NCI-H226 (cell line): ENCODE data around the gene MTHFD1L.

Source experiments
- DNase-seq: peaks from one replicate; pipeline ENCODE4 v3.0.0-alpha.2; 2015

The MTHFD1L gene

GRCh38 chr6:151128763-151129370 is 263.4 kb downstream of the MTHFD1L start:
- no peak for DNase-seq

- DNase-seq, result no peak
These were observed 264.8 kb downstream of the MTHFD1L start for GRCh38 chr6:151130329-151130728.

DNA sequence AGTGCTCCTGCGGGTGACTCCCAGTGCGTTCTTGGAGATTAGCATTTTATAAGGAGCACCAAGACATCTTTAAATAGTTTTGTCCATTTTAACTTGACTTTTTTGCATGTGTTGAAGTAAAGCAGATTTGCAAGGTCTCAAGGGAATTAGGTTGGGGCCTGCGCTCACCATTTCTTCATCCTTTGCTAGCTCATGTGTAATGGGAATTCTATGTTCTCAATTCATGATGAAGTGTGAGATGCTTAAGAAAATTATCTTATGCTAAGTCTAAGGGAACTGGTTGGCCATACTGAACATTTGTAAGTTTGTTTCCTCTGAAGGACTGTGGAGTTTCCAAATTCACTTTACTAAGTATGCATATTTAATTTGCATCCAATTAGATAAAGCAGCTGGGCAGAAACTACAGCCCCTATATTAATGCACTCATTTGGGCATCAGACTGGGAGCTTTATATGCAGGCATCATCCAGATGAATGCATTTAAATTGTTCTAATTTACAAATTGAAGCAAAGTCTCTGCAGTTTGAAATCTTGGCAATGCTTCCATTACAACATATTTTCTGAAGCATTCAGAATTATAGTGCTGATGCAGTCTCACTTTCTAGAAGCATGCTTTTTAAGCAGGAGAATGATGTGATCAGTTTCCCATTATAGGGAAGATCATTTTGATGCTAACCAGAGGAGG is 266.0 kb downstream of the MTHFD1L start:
- no peak for DNase-seq

DNA sequence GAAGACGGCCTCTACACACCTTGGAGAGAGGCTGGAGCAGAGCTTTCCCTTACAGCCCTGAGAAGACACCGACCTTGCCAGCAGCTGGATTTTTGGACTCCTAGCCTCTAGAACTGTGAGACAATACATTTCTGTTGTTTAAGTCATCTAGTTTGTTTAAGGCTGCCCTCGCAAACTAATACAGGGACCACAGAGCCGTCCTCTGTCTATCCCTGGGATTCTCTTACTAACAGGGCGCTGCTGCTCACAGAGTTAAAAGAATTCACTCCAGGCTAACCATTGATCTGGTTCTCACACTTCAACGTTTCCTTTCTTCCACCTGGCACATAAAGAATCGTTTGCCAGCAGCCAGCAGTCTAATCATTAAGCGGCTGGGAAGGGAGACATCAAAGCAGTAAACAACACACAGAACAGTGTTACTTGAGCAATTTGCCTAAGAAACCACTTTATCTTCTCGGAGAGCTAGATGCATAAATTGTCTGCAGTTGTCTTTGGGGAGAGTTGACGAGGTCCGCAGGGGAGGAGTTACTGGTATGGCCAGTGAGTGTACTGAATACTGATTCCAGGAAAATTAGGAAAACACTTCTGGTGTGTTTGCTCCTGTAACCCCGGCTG is 270.7 kb downstream of the MTHFD1L start:
- DNase-seq, result no peak

GRCh38 chr6:151137542-151137941 is 272.0 kb downstream of the MTHFD1L start:
- no peak for DNase-seq

- no peak for DNase-seq
These were observed 274.0 kb downstream of the MTHFD1L start for GRCh38 chr6:151139524-151139923.

DNA sequence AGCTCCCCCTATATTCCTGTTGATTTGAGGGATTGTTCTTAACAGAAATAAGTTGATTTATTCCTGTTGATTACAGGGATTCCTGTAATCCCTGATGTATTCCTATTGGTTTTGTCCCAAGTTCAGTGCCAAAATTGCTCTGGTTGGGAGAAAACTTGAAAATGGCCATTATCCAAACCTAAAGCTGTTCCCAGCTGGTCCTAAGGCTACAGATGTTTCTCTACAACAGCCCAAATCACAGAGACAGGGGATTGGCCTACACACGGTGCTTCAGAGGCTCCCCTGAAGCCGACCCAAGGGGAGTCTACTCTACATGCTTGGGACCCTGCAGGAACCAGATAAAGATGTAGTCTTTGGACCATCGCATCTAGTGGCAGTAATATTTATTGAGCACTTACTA is 275.3 kb downstream of the MTHFD1L start:
- DNase-seq, result no peak

GRCh38 chr6:151141685-151142084 is 276.2 kb downstream of the MTHFD1L start:
- DNase-seq, result peak; percentile 95

GRCh38 chr6:151142676-151143075 is 277.2 kb downstream of the MTHFD1L start:
- DNase-seq, result no peak

- no peak for DNase-seq
These were observed 277.8 kb downstream of the MTHFD1L start for GRCh38 chr6:151143337-151143736.

DNA sequence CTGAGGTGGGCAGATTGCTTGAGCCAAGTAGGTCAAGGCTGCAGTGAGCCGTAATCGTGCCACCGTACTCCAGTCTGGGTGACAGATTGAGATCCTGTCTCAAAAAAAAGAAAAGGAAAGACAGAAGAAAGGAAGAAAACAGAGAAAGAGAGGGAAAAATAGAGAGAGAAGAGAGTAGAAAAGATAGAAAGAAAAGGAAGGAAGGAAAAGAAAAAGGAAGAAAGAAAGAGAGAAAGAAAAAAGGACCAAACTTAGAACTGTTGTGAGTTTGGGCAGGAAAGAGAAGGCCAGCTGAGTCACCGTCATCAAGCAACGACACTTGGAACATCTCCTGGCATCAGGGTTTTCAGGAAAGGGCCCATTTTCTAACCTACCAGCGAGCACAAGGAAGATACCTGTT is 278.3 kb downstream of the MTHFD1L start:
- DNase-seq, result no peak

GRCh38 chr6:151147118-151147832 is 281.8 kb downstream of the MTHFD1L start:
- DNase-seq, result no peak

- DNase-seq, result no peak
These were observed 282.6 kb downstream of the MTHFD1L start for GRCh38 chr6:151148111-151148510.

GRCh38 chr6:151149793-151150192 is 284.3 kb downstream of the MTHFD1L start:
- no peak for DNase-seq
